RKO (cell line): ENCODE measurements around the gene OTOF.

Experiments used
- DNase-seq: peaks from one replicate; pipeline ENCODE4 v3.0.0-alpha.2; 2016; ENCODE audit warnings: low spot score

OTOF gene

DNA sequence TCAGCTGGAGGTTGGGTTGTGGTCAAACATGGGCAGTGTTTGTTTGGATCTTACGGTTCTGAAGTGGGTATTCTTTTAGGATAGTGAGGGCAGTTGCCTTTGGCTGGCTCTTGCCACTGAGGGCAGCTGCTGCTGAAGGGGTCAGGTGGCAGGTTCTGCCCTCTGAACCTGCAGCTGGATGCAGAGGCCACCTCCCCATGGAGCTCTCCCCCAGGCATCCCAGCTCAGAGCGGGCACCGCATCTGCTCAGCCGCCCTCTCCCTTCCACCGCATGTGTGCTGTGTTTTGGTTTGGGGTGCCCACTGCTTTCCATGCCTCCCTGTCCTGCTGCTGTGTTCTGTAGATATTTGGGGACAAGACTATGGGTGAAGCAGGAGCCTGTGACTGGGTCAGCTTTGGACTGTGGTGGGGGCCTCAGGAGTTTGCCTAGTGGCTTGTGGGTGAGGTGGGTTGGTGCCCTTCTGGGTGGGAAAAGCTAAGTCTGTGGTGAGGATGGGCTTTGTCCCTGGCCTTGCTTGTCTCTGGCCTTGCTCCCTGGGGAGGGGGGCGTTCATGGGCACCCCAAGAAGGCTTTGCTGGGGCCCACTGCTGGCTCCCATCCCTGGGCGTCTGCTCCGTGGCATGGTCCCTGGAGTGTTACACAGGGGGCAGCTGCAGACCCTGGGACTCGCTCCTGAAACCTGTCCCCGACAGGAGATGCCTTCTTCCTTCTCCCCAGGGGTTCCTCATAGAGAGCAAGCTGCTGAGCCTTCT is 28.5 kb downstream of the OTOF start:
- no peak for DNase-seq

DNA sequence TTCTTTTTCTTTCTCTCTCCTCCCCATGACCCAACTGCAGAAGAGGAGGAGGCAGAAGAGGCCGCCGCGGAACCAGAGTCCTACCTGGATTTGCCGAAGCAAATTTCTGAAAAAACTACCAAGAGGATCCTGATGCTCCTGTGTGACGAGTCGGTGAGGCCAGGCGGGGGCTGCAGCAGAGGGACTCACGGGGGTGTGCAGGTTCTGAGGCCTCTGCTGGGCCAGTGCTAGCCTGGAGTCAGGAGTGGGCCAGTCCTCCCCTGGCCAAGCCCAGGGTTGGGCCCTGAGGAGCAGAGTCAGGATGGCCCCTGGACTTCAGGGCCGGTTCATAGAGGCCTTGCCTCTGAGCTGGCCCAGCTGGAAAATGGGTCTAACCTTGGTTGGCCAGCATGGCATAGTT is 29.3 kb downstream of the OTOF start:
- no peak for DNase-seq

DNA sequence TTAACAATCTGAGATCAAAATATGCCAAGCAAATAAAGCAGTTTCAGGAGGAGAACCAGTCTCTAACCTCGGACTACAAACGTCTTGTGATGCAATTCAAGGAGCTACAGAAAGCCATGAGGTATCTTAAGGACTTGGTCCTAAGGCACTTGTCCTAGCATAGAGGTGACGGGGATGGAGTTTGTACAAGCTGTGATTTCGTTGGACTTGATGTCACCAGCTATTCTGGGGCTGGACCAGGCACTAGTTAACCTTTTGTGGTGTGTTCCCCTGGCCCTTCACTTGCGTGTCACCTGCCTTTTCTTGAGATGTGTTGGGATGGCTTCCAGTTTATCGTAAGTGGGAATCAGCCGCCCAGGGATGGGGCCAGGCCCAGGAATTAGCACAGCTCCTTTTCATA is 33.7 kb downstream of the OTOF start:
- no peak for DNase-seq

DNA sequence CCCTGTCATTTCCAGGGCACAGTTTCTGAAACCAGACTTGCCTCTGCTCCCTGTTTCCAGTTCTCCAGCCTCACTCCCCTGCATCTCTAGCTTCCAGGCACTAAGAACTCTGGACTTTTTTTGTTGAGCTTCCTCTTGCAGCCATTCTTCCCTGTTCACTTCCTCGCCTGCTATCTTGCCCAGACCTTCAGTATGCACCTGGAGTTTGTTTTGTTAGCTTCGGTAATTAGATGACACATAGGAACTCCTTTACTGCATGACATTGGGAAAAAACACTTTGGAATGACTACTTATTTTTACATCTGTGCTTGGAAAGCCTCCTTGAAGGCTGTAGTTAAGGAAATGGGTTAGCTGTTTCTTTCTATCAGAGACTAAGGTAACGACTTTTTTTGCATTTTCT is 35.2 kb downstream of the OTOF start:
- no peak for DNase-seq

DNA sequence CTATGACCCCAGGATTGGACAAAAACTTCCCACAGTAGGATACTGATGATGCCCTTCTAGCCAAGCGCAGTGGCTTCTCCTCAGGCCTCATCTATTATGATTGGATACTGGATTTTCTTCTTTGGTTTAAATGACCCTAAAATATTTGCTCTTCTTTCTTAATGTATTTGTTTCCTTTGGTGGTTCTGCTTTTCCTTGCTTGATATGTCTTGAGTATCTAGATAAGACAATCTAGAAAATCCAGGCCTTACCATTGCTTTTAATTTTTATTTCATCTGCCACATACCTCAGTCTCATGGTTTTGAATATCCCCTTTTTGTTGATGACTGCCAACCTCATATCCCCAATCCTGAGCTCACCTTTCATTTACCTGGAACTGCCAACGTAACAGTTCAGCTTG is 35.6 kb downstream of the OTOF start:
- DNase-seq: no peak

DNA sequence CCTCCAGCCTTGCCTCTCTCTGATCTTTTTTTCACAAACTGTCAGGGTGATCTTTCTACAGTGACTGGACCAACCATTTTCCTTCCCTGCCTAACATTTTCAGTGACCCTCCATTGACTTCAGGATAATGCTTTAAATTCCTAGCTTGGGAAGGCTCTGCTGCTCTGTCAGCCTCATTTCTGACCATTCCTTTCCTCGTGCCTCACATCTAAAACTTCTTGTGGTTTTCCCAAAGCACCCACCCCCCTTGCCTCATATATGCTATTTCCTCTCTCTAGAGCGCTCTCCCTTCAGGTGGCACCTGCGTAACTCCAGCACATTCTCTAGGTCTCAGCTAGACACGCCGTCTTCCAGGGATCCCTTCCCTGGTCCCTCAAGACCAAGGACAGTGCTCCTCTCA is 39.0 kb downstream of the OTOF start:
- DNase-seq: no peak

DNA sequence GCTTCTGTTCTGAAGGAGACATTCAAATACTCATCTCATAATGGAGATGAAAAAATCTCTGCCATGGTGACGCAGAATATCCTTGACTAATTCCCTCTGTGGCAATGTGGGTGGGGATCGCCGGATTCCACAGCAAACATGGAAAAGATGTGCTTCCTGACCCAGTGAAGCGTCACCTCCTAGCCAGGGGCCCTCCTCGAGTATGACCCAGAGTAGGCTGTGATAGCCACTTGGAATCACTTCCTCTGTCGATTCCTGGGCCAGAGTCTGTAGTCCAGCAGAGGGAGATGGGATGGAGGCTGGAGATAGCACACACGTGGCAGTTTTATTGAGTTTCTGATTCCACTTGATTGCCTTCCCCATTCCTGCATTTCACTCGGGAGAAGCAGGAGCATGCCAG is 39.4 kb downstream of the OTOF start:
- no peak for DNase-seq

DNA sequence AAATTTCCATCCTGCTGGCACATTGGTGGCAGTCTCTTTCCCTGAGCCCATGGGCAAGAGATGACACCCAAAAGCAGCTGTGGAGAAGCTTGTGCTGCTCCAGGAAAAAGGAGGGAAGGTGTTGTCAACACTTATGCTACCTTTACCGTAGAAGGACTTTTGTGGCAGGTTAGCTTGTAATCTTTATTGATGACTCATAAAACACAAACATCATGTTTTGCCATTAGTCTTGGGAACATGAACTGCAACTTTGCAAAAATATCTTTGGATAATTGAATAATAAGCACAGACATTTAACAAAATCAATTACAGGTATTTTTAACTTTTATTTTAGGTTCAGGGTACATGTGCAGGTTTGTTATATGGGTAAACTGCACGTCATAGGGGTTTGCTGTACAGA is 42.8 kb downstream of the OTOF start:
- no peak for DNase-seq

DNA sequence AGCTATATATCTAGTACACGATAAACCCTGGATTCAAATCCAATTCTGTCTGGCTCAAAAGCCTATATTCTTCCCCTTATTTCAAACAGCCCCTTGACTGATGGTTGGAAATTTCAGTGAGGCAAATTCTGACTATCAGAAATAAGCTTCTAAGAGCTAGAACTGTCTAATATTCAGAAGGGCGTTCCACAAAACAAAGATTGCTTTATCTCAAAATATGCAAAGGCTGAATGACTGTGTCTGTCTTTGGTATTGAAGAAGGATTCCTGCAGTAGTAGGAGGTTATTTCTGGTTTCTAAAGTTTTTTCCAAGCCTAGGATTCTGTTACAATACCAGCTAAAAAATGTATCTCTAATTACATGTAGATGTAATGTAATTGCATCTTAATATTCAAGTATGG is 45.1 kb downstream of the OTOF start:
- no peak for DNase-seq

DNA sequence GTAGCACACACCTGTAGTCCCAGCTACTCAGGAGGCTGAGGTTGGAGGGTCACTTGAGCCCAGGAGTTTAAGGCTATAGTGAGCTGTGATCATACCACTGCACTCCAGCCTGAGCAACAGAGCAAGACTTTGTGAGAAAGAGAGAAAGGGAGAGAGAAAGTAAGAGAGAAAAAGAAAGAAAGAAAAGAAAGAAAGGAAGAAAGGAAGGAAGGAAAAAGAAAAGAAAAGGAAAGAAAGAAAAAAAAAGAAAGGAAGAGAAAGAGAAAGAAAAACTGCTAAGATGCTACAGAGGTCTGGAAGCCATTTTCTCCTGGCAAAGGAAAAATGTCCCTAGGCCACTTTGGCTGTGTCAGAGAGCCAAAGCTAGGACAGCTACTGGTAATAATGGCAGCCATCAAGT is 45.6 kb downstream of the OTOF start:
- no peak for DNase-seq

DNA sequence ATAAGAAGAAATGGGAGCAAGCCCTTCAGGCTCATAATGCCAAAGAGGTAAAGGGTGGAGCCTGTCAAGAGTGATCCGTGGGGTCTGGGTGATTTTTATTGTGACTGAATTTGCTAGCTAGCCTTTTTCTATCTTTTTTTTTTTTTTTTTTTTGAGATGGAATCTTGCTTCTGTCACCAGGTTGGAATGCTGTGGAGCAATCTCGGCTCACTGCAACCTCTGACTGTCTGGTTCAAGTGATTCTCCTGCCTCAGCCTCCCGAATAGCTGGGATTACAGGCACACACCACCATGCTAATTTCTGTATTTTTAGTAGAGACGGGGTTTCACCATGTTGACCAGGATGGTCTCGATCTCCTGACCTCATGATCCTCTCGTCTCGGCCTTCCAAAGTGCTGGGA is 47.1 kb downstream of the OTOF start:
- DNase-seq: no peak

DNA sequence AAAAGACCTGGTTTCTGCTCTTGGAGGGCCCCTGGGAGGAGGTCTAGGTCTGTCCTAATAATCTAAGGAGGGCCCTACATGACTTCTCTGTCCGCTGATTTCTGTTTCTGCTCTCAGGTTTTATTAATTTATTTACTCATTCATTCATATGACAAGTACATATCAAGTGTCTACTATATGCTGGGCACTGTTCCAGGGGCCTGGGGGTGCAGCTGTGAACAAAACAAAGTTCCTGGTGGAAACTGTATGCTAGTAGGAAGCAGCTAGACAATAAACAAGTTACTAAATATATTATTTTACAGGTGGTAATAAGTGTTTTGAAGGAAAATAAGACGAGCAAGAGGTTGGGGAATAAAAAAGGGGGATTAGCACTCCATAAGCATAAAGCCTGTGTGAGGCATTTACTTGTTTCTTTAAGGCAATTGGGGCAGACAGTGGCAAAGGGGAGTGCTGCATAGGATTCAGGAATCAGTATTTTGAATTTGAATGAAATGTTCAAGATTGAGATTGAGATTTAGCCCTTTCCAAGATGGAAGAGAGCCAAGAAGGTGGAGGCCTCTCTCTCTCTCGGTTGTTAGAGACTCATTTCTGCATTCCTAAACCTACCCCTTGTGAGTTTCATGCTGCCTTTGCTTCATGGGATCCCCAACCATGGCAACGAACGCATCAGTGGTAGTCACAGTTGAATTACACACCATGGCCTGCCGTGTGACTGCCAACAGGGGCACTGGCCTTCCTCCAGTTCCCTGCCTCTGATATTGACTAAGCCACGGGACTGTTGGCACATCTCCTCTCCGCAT is 47.9 kb downstream of the OTOF start:
- no peak for DNase-seq

DNA sequence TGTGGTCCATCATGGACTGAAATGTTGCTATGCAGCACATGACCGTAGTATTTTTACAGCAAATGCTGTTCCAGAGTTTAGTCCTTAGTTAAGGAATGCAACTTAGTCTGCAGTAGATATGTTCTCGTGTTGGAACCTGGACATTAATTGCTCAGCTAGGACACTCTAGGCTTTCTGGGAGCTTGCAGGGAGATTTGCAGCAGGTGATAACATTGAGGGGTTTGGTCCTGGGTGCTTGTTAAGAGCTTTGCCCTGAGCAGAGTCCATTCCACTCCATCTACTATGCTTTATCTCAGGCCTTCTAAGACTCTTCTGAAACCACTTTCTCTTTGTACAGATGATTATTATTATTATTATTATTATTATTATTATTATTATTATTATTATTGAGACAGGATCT is 49.1 kb downstream of the OTOF start:
- DNase-seq: no peak

DNA sequence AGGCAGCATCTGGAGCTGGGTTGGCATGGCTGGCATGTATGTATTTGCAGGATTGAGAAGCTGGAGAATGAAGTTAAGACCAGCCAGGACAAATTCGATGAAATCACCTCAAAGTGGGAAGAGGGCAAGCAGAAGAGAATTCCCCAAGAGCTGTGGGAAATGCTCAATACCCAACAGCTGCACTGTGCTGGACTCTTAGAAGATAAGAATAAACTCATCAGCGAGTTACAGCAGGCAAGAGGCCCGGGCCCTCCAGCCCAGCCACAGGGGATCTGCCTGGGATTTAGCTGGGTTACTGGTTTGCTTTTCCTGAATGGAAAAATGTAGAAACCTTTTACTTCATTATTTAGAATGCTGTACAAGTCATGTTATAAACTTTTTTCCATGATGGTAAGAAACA is 53.7 kb downstream of the OTOF start:
- no peak for DNase-seq

DNA sequence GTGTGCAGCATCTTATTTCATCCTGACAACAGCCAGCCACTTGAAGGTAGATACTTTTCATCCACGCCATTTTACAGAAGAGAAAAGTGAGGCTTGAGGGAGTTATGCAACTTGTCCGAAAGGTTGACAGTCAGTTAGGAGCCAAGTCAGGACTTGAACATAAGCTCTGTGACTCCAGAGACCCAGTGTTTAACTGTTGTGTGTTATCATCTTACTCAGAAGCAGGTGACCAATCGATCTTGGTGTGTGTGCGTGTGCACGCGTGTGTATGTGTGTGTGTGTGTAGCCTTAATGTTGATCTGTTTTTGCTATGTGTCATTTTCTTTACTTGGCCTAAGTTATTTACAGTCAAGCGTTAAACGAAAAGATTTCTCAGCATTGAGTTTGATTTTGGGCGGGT is 54.2 kb downstream of the OTOF start:
- no peak for DNase-seq

DNA sequence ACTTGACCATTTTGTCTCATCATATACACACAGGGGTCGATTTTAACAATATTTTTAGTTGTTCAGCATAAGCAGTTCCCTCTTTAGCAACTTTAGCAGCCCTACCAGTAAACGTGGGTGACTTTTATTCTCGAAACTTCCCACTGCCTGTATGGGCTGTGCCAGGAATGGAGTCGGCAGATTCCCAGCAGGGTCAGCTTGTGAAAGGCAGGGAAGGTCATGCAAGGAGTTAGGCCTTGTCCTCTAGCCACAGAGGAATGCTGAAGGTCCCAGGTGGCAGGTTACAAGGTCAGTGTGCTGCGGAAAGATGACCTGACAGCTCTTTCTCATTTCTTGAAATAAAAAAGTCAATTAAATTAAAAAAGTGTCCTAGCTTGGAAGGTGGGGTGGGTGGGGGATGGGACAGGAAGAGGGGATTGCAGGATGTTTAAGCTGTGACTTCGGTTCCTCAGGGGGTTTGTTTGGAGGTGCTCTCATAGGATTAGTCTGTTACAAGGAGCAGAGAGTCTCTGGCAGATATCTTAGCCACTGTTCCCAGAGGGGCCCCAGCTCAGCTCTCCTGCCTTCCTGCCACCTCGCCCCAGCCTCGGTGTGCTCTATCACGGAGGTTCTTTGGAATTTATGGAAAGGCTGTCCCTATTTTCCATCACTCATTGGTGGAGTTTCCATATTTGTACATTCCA is 54.8 kb downstream of the OTOF start:
- no peak for DNase-seq

DNA sequence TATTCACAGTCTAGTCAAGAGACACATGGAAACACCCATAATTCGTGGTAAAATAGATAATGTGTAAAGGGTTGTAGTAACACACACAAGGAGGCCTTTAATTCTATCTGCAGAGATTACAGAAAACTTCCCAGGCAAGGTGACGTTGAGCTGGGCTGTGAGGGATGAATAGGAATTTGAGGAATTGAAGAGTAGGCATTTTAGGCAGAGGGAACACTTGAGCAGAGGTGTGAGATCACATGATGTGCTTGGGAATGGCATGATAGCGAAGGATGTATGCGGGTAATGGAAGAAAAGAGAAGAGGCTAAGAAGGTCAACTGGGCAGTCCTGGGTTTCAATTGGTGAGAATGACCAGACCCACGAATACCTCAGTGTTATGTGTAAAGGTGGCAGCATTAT is 56.0 kb downstream of the OTOF start:
- DNase-seq: no peak

DNA sequence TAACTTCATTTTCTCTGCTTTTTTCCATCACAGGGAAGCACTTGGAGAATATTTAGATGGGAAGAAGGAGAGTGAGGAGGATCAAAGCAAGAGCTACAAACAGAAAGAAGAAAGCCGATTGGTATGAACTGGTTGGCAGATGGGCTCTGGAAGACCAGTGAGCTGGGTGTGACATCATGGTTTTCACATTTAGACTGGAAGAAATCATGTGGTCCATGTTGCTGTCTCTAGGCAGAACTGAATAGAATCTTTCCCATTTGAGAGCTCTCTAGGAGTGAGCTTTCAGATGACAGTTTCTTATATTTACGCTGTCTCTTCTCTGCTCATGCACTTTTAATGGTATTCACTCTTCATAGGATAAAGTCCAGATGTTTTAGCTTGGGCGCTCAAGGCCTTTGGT is 63.6 kb downstream of the OTOF start:
- DNase-seq: no peak

DNA sequence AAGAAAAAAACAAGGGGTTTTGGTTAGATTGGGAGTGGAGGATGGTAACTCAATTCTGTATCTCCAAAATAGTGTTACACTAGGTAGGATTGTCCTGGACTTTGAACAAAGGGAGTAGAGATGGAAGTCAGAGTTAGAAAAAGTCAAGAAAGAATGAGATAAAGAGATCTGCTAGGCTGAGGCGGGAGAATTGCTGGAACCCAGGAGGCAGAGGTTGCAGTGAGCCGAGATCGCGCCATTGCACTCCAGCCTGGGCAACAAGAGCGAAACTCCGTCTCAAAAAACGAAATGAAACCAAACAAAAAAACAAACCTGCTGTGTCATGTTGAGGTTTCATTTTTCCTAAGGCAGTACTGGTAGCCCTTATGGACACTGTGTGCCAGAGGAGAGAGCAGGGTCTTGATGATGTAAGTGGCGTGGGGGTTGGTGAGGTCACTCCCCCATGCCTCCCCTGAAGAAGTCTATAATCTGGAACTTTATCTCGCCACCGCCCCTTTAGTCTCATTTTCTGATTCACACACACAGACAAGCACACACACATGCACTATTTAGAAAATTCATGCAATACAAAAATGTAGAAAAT is 65.7 kb downstream of the OTOF start:
- no peak for DNase-seq

DNA sequence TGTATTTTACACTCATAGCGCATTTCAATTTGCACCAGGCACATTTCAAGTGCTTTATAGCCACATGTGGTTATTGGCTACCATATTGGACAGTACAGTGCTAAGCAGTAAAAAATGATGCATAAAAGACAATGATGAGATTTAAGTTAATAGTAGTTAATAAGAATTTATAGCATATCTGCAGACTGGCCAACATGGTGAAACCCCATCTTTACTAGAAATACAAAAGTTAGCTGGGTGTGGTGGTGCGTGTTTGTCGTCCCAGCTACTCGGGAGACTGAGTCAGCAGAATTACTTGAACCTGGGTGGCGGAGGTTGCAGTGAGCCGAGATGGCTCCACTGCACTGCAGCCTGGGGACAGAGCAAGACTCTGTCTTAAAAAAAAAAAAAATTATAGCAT is 66.5 kb downstream of the OTOF start:
- DNase-seq: no peak

DNA sequence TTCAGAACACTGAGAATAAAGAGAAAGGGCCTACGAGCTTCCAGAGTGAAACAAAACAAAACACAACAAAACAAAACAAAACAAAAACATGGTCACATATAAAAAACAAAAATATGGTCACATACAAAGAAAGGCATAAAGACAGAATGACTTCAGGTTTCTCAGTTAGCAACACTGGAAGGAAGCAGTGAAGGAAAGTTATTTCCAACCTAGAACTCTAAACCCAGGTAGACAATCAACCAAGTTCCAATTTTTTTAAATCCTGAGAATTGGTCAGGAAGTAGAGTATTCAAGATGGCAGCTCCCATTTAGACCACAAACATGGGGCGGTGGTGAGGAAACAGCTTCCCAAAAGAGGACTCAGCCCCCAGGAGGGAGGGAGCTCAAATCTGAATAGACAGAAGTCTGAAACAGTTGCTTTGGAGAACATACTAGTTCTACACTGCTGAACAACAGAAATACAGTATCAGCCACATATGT is 67.1 kb downstream of the OTOF start:
- DNase-seq: no peak

DNA sequence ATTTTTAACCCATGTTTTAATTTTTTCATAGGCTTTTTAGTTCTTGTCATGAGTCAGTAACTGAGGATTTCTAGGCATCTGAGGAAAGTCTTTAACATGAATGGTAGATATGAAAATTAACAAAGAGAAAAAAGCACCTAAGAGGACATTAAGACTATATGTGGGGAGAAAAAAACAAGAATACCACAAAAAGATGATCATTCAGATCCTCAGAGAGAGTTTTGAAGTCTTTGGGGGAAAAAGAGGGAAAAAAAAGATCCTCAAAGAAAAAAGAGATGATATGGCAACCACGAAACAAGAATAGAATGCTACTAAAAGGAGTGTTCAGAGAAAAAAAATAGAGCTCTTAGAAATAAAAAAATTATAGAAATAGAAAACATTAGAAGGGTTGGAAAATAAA is 68.1 kb downstream of the OTOF start:
- DNase-seq: no peak

DNA sequence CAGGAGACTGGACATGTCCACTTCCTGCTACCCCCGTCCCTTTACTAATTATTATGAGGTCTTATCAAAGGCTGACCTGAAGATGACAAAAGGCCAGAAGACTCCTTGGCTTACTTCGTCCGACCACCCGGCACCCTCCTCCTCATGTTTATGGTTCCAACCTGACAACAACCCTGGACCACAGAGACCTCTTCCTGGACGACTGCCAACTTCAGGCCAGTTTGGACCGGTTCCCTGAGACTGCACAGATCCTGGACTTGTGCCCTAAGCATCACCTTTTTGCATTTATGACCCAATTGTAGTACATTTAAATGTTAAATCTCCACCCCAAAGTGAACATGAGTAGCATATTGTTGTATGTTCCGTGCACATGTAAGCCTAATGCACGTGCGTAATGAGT is 70.4 kb downstream of the OTOF start:
- no peak for DNase-seq
